ENCODE results near the gene FER. TPM values are rescaled to one million over a fixed set of nuclear protein-coding genes. Genes with fewer than 3 reads are reported as not detected.

The FER gene
- total RNA-seq, 1 experiment from 2014 or later: 18.0 TPM

- H3K4ac ChIP-seq (ENCODE audit: low read depth, low read length): no peak overlapping the region
- no peak overlapping the region for H3K27ac ChIP-seq (ENCODE audit: insufficient read length, low read depth, low read length)
- H2BK5ac ChIP-seq (ENCODE audit: insufficient read length, low read length): no peak overlapping the region
- no peaks in the 10 kb centered on the region for H4K20me1 ChIP-seq (ENCODE audit: control insufficient read depth, insufficient read depth, insufficient read length)
- H3K18ac ChIP-seq (ENCODE audit: insufficient read length, low read depth, low read length): no peak overlapping the region
- no peaks in the 10 kb centered on the region for H3K9me3 ChIP-seq (ENCODE audit: control insufficient read depth, low read depth, low read length)
- H3K56ac ChIP-seq (ENCODE audit: insufficient read length, low read depth, low read length): no peak overlapping the region
- H3K27me3 ChIP-seq (ENCODE audit: insufficient read depth, low read length): no peaks in the 10 kb centered on the region
- H3K27ac Mint-ChIP-seq: no peak overlapping the region
- H2AK5ac ChIP-seq (ENCODE audit: insufficient read length, low read length): no peak overlapping the region
- H4K8ac ChIP-seq (replicated peaks; ENCODE audit: insufficient read length, low read depth, low read length): no peak overlapping the region
- no peaks in the 10 kb centered on the region for H3K9me3 Mint-ChIP-seq
- H3K36me3 Mint-ChIP-seq (ENCODE audit: insufficient read depth in 1 of 3, low read depth in 3 of 3): no peaks in the 10 kb centered on the region
- no peak overlapping the region for H2BK15ac ChIP-seq (ENCODE audit: low read depth, low read length)
- peaks cover 4 to 7% of the 10 kb centered on the region in 2 experiments; a peak in 3 of 4 replicates for H3K4me1 Mint-ChIP-seq
- H2BK12ac ChIP-seq (ENCODE audit: insufficient read length, low read depth, low read length): no peak overlapping the region
- H3K9ac ChIP-seq (ENCODE audit: extremely low read depth, insufficient read length, low read length): no peak overlapping the region
- no peak overlapping the region for H4K5ac ChIP-seq (ENCODE audit: insufficient read length, low read depth, low read length)
- H3T11ph ChIP-seq (ENCODE audit: low read length): no peak overlapping the region
- no peak for TF ChIP-seq CTCF (conservative IDR thresholded peaks at IDR 0.05)
- H2BK120ac ChIP-seq (ENCODE audit: low read depth, low read length, poor library complexity, severe bottlenecking): no peak overlapping the region
- no peaks in the 10 kb centered on the region for H3K23me2 ChIP-seq (ENCODE audit: insufficient read length, low read depth, low read length, poor library complexity, severe bottlenecking)
- no peak overlapping the region for H3K4me3 Mint-ChIP-seq
- H3K79me1 ChIP-seq (ENCODE audit: insufficient read depth, low read depth, low read length, poor library complexity, severe bottlenecking): no peaks in the 10 kb centered on the region
- H3K79me2 ChIP-seq (ENCODE audit: insufficient read depth, low read length): no peaks in the 10 kb centered on the region
- H3K4me1 ChIP-seq (ENCODE audit: insufficient read depth, low read length): no peaks in the 10 kb centered on the region; the same call in 1 of the 2 replicates
- H2AFZ ChIP-seq (ENCODE audit: low read length): peak overlapping the region; percentile 40
- H4K91ac ChIP-seq (ENCODE audit: insufficient read length, low read depth, low read length): no peak overlapping the region
- DNase-seq: no peak
- H3K23ac ChIP-seq (ENCODE audit: insufficient read length, low read depth, low read length): no peak overlapping the region
- H3K27me3 Mint-ChIP-seq (ENCODE audit: low read depth): no peaks in the 10 kb centered on the region
- no peak overlapping the region for H3K4me2 ChIP-seq (ENCODE audit: insufficient read depth, insufficient read length, low read length)
- no CpG with 5 or more reads among the region's 8 CpGs for WGBS (ENCODE audit: extremely low coverage, insufficient read length, low lambda C conversion rate)
- no peak overlapping the region for H2BK20ac ChIP-seq (ENCODE audit: low read depth, low read length, poor library complexity, severe bottlenecking)
- no peak overlapping the region for H3K14ac ChIP-seq (ENCODE audit: insufficient read depth, low read length)
Measured at GRCh38 chr5:108707141-108707540, 40.6 kb upstream of the FER start.
